Right cardiac atrium (tissue), 5 donors: ENCODE results near the gene ZXDC. TPM values are rescaled to one million over a fixed set of nuclear protein-coding genes. Genes with fewer than 3 reads are reported as not detected.

Experiments
- ATAC-seq, 2 donors: fragments of 200-7000 bp; cut with Tn5 transposase; one replicate each; pipeline versions ENCODE4 v1.8.0 to v1.9.1; 2020; ENCODE audit warnings: moderate library complexity in 2 of 2, mild to moderate bottlenecking in 1 of 2
- DNase-seq, 3 donors: peaks; one replicate each; pipeline ENCODE4 v3.0.0-alpha.2; 2020
- H3K27ac ChIP-seq: one replicate; pipeline ENCODE4 v1.5.1; 2013; ENCODE audit warnings: mild to moderate bottlenecking, low read length, control low read depth, moderate library complexity
- H3K27me3 ChIP-seq: one replicate; pipeline ENCODE4 v1.6.1; 2013; ENCODE audit not compliant: control insufficient read depth, insufficient read depth
- H3K4me1 ChIP-seq: one replicate; pipeline ENCODE4 v1.6.1; 2013; ENCODE audit warnings: low read length; ENCODE audit not compliant: control insufficient read depth, insufficient read depth
- H3K4me3 ChIP-seq: one replicate; pipeline ENCODE4 v1.5.1; 2013; ENCODE audit warnings: low read length, control low read depth
- H3K9me3 ChIP-seq: one replicate; pipeline ENCODE4 v1.6.1; 2013; ENCODE audit warnings: low read length; ENCODE audit not compliant: control insufficient read depth
- WGBS: extraction: QIAGEN DNeasy Blood & Tissue Kit; methylation state at CpG from one replicate; pipeline ENCODE4 v1.1.7; 2013; 5-methylcytosine and 5-hydroxymethylcytosine counted together
- intact Hi-C, 4 donors: fragments of 100-400 bp; cut with DNase I; formaldehyde crosslinking; loops; one replicate each; pipeline versions ENCODE4 v1.11.0 to v1.14.0; 2022 to 2023
- polyA plus RNA-seq: library from polyadenylated mRNA; stranded (reverse); fragments of 200-250 nt; gene quantifications from one replicate; pipeline ENCODE4 v1.2.3, GENCODE V29; 2013
- total RNA-seq, 4 donors: library from RNA; stranded (reverse); fragmentation: NEBNext Ultra II Directional; extraction: Animal tissue kit (Norgen Biotek cat#: 25700); gene quantifications; one replicate each; pipeline ENCODE4 v1.2.1, GENCODE V29; 2021
- donor health status: healthy with polysubstance abuse.
- donor health status: DM: no; HTN: yes; CAD: no.
- donor health status: DM: no; HTN: no; CAD: no.
- donor health status: DM: no; HTN: yes; CAD: no; lungs with severe emphysema.
- donor health status: DM: yes; HTN: yes; CAD: no.

ZXDC gene
- total and polyA plus RNA-seq, 5 donors: 8.2 to 21.6 (median 19.3) TPM

- no peak for ATAC-seq
- WGBS: 62% methylated on average over 17 of the region's 17 CpGs
These were observed 85.9 kb downstream of the ZXDC start for GRCh38 chr3:126389794-126390146.

GRCh38 chr3:126389112-126389793 lies 86.4 kb downstream of the ZXDC start:
- peak overlapping the region; percentile 72 for H3K27ac ChIP-seq
- no peaks in the 10 kb centered on the region for H3K9me3 ChIP-seq
- intact Hi-C loops: loop anchor here (2.0 to 5.0 kb wide), 4 partner anchors 127 to 257 kb away; no protein-coding TSS in a partner anchor
- H3K4me1 ChIP-seq: no peaks in the 10 kb centered on the region
- no peak overlapping the region for H3K4me3 ChIP-seq
- ATAC-seq (peak; percentile 97), DNase-seq (peak; percentile 95 to 97 (median 95))
- H3K27me3 ChIP-seq: no peaks in the 10 kb centered on the region
- 2% methylated on average over 58 of the region's 58 CpGs for WGBS

More at GRCh38 chr3:126389794-126390146, 85.9 kb downstream of the ZXDC start:
- H3K9me3 ChIP-seq: no peaks in the 10 kb centered on the region
- no peak overlapping the region for H3K27ac ChIP-seq
- H3K4me3 ChIP-seq: no peak overlapping the region
- no peaks in the 10 kb centered on the region for H3K27me3 ChIP-seq
- peak in 1 of 3 donors; percentile 46 for DNase-seq
- H3K4me1 ChIP-seq: no peaks in the 10 kb centered on the region
- intact Hi-C loops: loop anchor here (2.0 to 10.0 kb wide), 6 partner anchors 127 to 257 kb away; no protein-coding TSS in a partner anchor

Other genes with a start within 250 kb of the ZXDC start
- 10 to 100 TPM; 24.0 to 38.4 (median 31.1) TPM for gene KLF15, start 118.5 kb downstream of the ZXDC start, total RNA-seq
- gene KLF15, start 118.5 kb downstream of the ZXDC start, polyA plus RNA-seq: 36.2 TPM
- not detected for gene CFAP100, start 81.0 kb downstream of the ZXDC start, total RNA-seq
- gene CFAP100, start 81.0 kb downstream of the ZXDC start, polyA plus RNA-seq: not detected
- not detected for gene UROC1, start 41.9 kb upstream of the ZXDC start, total RNA-seq
- not detected for gene UROC1, start 41.9 kb upstream of the ZXDC start, polyA plus RNA-seq
- gene CHST13, start 48.3 kb upstream of the ZXDC start, total RNA-seq: under 1 TPM in 3 of 4 donors, not detected in 1; 0.19 to 0.59 (median 0.34) TPM
- gene CHST13, start 48.3 kb upstream of the ZXDC start, polyA plus RNA-seq: 0.11 TPM
- not detected for gene C3orf22, start 83.0 kb upstream of the ZXDC start, total RNA-seq
- not detected for gene C3orf22, start 83.0 kb upstream of the ZXDC start, polyA plus RNA-seq
- gene TXNRD3, start 179.2 kb upstream of the ZXDC start, total RNA-seq: 1 to 10 TPM; 7.0 to 9.1 (median 7.9) TPM
- 3.8 TPM for gene TXNRD3, start 179.2 kb upstream of the ZXDC start, polyA plus RNA-seq
- gene CHCHD6, start 228.3 kb upstream of the ZXDC start, total RNA-seq: 10 to 100 TPM in 1 of 4 donors, 1 to 10 TPM in 3; 7.1 to 10.5 (median 8.6) TPM
- gene CHCHD6, start 228.3 kb upstream of the ZXDC start, polyA plus RNA-seq: 9.3 TPM